GM12878 (cell line): ENCODE data around the gene PXT1. TPM values are rescaled to one million over a fixed set of nuclear protein-coding genes. Genes with fewer than 3 reads are reported as not detected.

Experiments used
- ATAC-seq: fragments of 200-7000 bp; cut with Tn5 transposase; 3 replicates; pipeline ENCODE4 v1.9.1; 2020; ENCODE audit warnings: mild to moderate bottlenecking, moderate library complexity
- BruUV-seq: library from RNA; stranded (reverse); fragments of 400-500 nt; replicated peaks from 2 replicates; lab custom pipeline; 2021; lab: Mats Ljungman, UMichigan
- CTCF ChIA-PET: fragments of 300-600 bp; sonication (Branson Sonifier 250); formaldehyde crosslinking; extraction: SDS; loops from one replicate; lab custom pipeline; 2021; ENCODE audit warnings: inconsistent platforms; lab: Yijun Ruan, JAX
- POLR2A ChIA-PET: fragments of 350-600 bp; formaldehyde crosslinking; extraction: SDS; loops from one replicate; lab custom pipeline; 2021; ENCODE audit warnings: inconsistent platforms; lab: Charles Lee
- RAD21 ChIA-PET: fragments of 300-600 bp; sonication (Branson Sonifier 250); formaldehyde crosslinking; loops from one replicate; lab custom pipeline; 2023; ENCODE audit warnings: antibody characterized with exemption; ENCODE audit not compliant: unreplicated experiment; lab: Charles Lee
- SMC1A ChIA-PET: fragments of 300-600 bp; sonication (Branson Sonifier 250); formaldehyde crosslinking; loops from one replicate; lab custom pipeline; 2023; ENCODE audit not compliant: unreplicated experiment, uncharacterized antibody; lab: Charles Lee
- DNase-seq: peaks from one replicate; pipeline ENCODE4 v3.0.0-alpha.2; 2011; ENCODE audit warnings: low read depth, low spot score
- FAIRE-seq: peaks from 3 replicates; lab custom pipeline; 2011; peaks lifted over from hg19 to GRCh38; lab: Jason Lieb, UNC
- H2AFZ ChIP-seq: 2 replicates; pipeline ENCODE4 v1.6.0; 2011; ENCODE audit warnings: low read depth, low read length, control low read depth; ENCODE audit not compliant: control insufficient read depth
- H3K27ac ChIP-seq: 2 replicates; pipeline ENCODE4 v1.5.1; 2011; ENCODE audit warnings: control low read depth; ENCODE audit not compliant: control insufficient read depth, insufficient read depth
- H3K27me3 ChIP-seq, 2 experiments: replicated peaks in 1 of 2; 2 replicates each; pipeline versions ENCODE4 v1.6.0 to v1.6.1; 2011; ENCODE audit warnings: low read length in 1 of 2; ENCODE audit not compliant: control insufficient read depth in 2 of 2, insufficient read depth in 2 of 2
- H3K36me3 ChIP-seq, 2 experiments: 2 replicates each; pipeline ENCODE4 v1.5.1; 2011; ENCODE audit warnings: low read length in 1 of 2; ENCODE audit not compliant: control insufficient read depth in 2 of 2, insufficient read depth in 2 of 2
- H3K4me1 ChIP-seq: 2 replicates; pipeline ENCODE4 v1.6.1; 2011; ENCODE audit warnings: mild to moderate bottlenecking, low read length, moderate library complexity, mixed read lengths; ENCODE audit not compliant: control insufficient read depth, insufficient read depth
- H3K4me2 ChIP-seq: 2 replicates; pipeline ENCODE4 v1.6.0; 2011; ENCODE audit warnings: control low read depth; ENCODE audit not compliant: control insufficient read depth, insufficient read depth
- H3K4me3 ChIP-seq: fragments of 200-600 bp; sonication (generic); 2 replicates; pipeline ENCODE4 v1.5.1; 2016
- H3K79me2 ChIP-seq: 2 replicates; pipeline ENCODE4 v1.6.0; 2011; ENCODE audit warnings: low read length; ENCODE audit not compliant: control insufficient read depth, insufficient read depth
- H3K9ac ChIP-seq: 2 replicates; pipeline ENCODE4 v1.8.0; 2011; ENCODE audit warnings: low read length, control low read depth, mixed read lengths; ENCODE audit not compliant: control insufficient read depth, insufficient read depth
- H3K9me3 ChIP-seq: replicated peaks from 3 replicates; pipeline ENCODE4 v1.5.1; 2011; ENCODE audit warnings: mild to moderate bottlenecking, low read length; ENCODE audit not compliant: control insufficient read depth, insufficient read depth
- H4K20me1 ChIP-seq: 2 replicates; pipeline ENCODE4 v1.6.0; 2011; ENCODE audit not compliant: control insufficient read depth, insufficient read depth
- IKZF2 ChIP-seq, 2 experiments: fragments of 450-650 bp; IDR thresholded peaks; 2 replicates each; pipeline ENCODE4 v1.6.1; 2017; ENCODE audit warnings: mild to moderate bottlenecking in 2 of 2, moderate library complexity in 2 of 2
- KAT2A ChIP-seq: conservative IDR thresholded peaks from 2 replicates; pipeline ENCODE4 v1.6.1; 2011; ENCODE audit warnings: low read depth, low read length; ENCODE audit not compliant: control insufficient read depth
- LARP7 ChIP-seq: fragments of 450-650 bp; IDR thresholded peaks from 2 replicates; pipeline ENCODE4 v1.6.1; 2017; ENCODE audit warnings: mild to moderate bottlenecking
- ZBTB33 ChIP-seq: fragments of 450-650 bp; IDR thresholded peaks from 2 replicates; pipeline ENCODE4 v1.6.1; 2017; ENCODE audit warnings: mild to moderate bottlenecking
- ZNF274 ChIP-seq: IDR thresholded peaks from one replicate; pipeline ENCODE4 v1.8.0; 2011; ENCODE audit not compliant: insufficient read length, insufficient read depth
- in situ Hi-C: fragments of 300-500 bp; cut with MboI; formaldehyde crosslinking; loops from 9 replicates; pipeline ENCODE4 v1.14.3; 2018; ENCODE audit warnings: mixed read lengths
- intact Hi-C: fragments of 100-400 bp; cut with micrococcal nuclease; formaldehyde crosslinking; loops from one replicate; pipeline ENCODE4 v1.14.2; 2022; ENCODE audit not compliant: unreplicated experiment
- polyA plus RNA-seq, 11 experiments: library from polyadenylated mRNA; depleted of rRNA in 4 of 11; unstranded in 6 of 11; stranded (reverse) in 5 of 11; fragments of >200 nt; fragmentation: Nextera tagmentation in 4 of 11; fragmentation: Illumina TruSeq in 1 of 11; extraction: Ambion mirVana in 4 of 11; extraction: Trizol in 1 of 11; gene quantifications; 1 replicate in 1 of 11; 2 replicates in 10 of 11; pipeline versions ENCODE4 v1.2.1 to v1.2.3, GENCODE V29; 2011 to 2016; ENCODE audit warnings: inconsistent platforms in 2 of 11, missing spikeins in 2 of 11, low read depth in 1 of 11
- total RNA-seq, 4 experiments: library from RNA; depleted of rRNA in 3 of 4; stranded (reverse); fragments of >200 nt in 3 of 4; fragmentation: Illumina TruSeq in 1 of 4; extraction: Trizol in 1 of 4; gene quantifications; 2 replicates each; pipeline versions ENCODE4 v1.2.1 to v1.2.3, GENCODE V29; 2013 to 2021

The PXT1 gene
- total and polyA plus RNA-seq, 10 of the 15 experiments (the other 5 are each of a cell fraction or from before 2014, with no cell fraction given) = 0.27 to 2.9 (median 0.50) TPM

GRCh38 chr6:36488221-36488620, 45.6 kb upstream of the PXT1 start:
- DNase-seq = no peak
- Histone ChIP-seq H3K36me3 (peaks cover 3 to 12% of the 10 kb centered on the region in 2 experiments; a peak in 3 of 4 replicates), H3K27ac (no peak overlapping the region), H3K4me2 (no peak overlapping the region), H3K79me2 (no peaks in the 10 kb centered on the region), H3K27me3 (no peaks in the 10 kb centered on the region), H3K4me1 (no peaks in the 10 kb centered on the region), H3K9ac (no peak overlapping the region), H3K9me3 (no peaks in the 10 kb centered on the region), H2AFZ (no peak overlapping the region), H4K20me1 (no peaks in the 10 kb centered on the region), H3K4me3 (no peak overlapping the region)
- ChIA-PET SMC1A (interaction anchor here (0.9 to 1.3 kb wide), 4 partner anchors 9 to 110 kb away, joined by 3 to 4 read pairs (median 3); no protein-coding TSS in a partner anchor), CTCF (interaction anchor here (0.9 to 1.7 kb wide), 4 partner anchors 8 to 89 kb away, joined by 3 to 4 read pairs (median 3); no protein-coding TSS in a partner anchor), RAD21 (interaction anchor here (0.5 to 1.2 kb wide), 3 partner anchors 71 to 92 kb away, joined by 3 read pairs; no protein-coding TSS in a partner anchor), POLR2A (interaction anchor here (1.1 kb wide), 1 partner anchor 10 kb away, joined by 3 read pairs; no protein-coding TSS in a partner anchor)
- no peak for TF ChIP-seq KAT2A
- no peak for TF ChIP-seq ZNF274
- TF ChIP-seq ZBTB33 = no peak
- TF ChIP-seq IKZF2 (IDR thresholded peaks at IDR 0.05) = no peak
- no peak for TF ChIP-seq LARP7
- no peak for FAIRE-seq
- BruUV-seq = no TSS peak
- ATAC-seq = no peak
- in situ Hi-C loops = no loop called here
- intact Hi-C loops = no loop called here
